Activated CD4-positive, CD25-positive, alpha-beta regulatory T cell treated with anti-CD3 and anti-CD28 coated beads, Interleukin-2, amount 50 U/mL, for 72 hours (primary cell): Measurements from ENCODE around the gene PSME1.

ENCODE experiments used
- DNase-seq: peaks from one replicate; pipeline ENCODE4 v3.0.0; 2021

Gene PSME1

GRCh38 chr14:24177891-24178290, 41.9 kb downstream of the PSME1 start:
- no peak for DNase-seq

DNA sequence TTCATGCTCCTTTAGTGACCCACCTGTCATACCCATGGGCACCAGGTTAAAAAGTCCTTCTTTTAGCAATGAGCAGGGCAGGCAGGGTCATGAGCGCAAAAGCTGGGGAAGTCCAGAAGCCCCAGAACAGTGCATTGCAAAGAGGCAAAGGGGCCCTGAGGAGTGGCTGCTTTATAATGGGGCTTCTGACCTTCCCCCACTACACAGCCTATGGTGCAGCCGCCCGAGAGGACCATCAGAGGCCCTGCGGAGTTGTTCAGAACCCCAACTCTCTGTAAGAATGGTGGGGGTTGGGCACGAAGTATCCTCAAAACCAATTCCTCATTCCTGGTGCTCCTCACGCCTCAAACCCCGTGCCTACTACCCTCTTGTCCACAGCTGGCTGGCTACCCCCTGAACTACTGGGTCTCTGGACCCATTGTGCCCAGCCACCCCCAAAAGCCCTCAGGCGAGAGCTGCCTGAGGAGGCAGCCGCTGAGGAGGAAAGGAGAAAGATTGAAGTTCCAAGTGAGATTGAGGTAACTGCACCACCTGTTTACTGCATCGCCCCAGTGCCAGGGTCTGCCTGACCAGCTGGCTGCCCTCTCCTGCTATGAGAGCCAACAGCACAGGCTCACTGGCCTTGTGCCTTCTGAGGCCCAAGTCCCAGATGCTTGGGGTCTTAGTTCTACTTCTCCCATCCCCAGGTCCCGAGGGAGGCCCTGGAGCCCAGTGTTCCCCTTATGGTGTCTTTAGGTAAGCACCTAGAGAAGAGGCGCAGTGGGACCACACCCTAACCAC, 42.6 kb downstream of the PSME1 start:
- no peak for DNase-seq

DNA sequence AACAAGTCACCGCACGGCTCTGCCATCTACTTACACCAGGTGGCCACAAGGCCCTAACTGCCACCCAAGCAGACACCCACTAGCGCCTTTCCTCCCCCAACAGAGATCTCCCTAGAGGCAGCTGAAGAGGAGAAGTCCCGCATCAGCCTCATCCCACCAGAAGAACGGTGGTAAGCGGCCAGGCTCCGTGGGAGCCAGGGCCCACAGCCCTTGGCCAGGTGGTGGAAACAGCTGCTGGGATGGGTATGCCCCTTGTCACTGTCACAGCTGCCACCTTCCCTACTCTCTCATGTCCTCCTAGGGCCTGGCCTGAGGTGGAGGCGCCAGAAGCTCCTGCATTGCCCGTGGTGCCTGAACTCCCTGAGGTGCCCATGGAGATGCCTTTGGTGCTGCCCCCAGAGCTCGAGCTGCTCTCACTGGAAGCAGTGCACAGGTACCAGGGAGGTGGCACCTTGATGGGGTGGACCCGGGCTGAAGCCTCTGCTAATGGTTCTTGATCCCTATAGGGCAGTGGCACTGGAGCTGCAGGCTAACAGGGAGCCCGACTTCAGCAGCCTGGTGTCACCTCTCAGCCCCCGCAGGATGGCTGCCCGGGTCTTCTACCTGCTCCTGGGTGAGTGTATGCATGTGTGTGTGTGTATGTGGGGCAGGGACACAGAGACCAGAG, 43.4 kb downstream of the PSME1 start:
- DNase-seq: no peak

DNA sequence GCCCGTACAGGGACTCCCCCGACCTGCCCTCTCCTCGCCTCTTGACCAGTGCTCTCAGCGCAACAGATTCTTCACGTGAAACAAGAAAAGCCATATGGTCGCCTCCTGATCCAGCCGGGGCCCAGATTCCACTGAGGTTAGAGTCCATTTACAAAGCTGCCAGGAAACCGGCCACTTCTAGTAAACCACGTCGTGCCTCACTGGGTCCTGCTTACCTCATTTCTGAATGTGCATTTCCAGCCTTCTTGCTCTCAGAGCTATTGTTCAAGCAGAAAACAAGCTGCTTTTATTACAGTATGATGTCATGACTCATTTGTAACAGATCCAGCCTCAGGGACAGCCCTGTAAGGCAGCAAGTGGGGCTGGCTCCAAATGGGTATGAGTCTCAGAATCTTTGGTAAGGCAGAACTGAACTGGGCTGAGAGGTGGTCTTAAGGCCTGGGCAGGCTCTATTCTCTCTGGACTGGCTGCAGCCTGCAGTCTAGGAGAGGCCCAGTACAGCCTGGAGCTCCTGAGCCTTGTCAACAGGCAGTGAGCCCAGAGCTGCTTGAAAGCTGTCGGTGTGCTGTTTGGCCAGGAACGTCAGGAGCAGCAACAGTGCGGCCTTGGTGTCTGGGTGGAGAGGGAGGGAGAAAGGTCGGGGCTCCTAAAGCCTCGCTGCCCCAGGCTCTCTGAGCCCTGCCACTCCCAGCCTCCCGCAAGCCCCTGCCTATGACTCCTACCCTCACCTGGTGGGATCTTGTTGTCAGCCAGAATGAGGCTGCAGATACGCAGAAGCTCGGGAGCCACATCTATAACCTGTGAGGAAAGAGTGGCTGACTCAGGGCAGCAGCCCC, 44.2 kb downstream of the PSME1 start:
- DNase-seq: no peak

DNA sequence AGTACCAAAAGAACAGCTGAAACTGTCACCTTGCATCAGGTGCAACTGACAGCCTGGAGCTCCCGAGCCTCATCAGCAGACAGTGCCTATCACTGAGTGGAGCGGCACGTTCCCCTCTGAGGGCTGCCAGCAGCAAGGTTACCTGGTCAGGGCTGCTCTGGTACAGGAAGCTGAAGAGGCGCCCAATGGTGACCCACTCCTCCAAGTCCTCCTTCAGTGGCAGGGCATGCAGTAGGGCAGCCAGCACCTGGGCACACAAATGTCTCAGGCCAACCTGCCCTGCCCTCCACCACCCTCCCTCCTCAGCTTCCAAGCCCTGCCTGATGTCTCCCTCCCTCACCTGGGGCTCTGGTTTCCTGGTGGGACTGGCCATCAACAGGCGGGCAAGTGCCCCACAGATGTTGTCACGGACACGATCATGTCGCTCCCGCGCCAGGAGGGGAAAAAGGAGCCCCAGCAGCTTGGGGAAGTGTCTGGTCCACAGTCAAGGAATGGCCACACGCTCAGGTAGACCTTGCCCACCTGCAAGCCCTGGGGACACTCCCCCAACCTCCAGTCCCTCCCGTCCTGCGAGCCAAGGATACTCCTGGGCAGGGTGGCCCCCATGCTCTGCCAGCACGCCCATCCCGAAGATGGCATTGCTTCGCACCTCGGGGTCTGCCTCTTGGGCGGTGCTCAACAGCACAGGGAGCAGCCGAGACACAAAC, 45.5 kb downstream of the PSME1 start:
- no peak for DNase-seq

- no peak for DNase-seq
Observed at GRCh38 chr14:24182110-24182882, 46.3 kb downstream of the PSME1 start.

DNA sequence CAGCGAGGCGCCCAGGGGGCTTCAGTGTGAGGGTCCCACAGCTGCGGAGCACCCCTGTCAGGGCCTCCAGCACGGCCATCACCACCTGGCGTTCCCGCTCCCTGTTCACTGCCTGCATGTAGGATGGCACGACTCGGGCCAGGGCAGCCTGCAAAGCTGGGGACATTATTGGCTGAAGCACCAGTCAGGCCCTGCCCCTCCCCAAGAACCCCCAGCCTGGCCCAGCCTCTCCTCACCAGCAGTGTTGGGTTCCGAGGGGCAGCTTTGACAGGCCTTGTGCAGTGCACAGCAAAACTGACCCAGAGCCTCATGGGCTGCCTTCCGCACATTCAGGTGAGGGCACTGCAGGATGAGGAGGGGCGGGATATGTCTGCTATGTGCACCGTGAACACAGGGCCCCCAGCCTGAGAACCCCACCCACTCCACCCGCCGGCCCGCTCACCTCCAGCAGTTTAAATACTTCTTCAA, 47.1 kb downstream of the PSME1 start:
- DNase-seq: no peak

DNA sequence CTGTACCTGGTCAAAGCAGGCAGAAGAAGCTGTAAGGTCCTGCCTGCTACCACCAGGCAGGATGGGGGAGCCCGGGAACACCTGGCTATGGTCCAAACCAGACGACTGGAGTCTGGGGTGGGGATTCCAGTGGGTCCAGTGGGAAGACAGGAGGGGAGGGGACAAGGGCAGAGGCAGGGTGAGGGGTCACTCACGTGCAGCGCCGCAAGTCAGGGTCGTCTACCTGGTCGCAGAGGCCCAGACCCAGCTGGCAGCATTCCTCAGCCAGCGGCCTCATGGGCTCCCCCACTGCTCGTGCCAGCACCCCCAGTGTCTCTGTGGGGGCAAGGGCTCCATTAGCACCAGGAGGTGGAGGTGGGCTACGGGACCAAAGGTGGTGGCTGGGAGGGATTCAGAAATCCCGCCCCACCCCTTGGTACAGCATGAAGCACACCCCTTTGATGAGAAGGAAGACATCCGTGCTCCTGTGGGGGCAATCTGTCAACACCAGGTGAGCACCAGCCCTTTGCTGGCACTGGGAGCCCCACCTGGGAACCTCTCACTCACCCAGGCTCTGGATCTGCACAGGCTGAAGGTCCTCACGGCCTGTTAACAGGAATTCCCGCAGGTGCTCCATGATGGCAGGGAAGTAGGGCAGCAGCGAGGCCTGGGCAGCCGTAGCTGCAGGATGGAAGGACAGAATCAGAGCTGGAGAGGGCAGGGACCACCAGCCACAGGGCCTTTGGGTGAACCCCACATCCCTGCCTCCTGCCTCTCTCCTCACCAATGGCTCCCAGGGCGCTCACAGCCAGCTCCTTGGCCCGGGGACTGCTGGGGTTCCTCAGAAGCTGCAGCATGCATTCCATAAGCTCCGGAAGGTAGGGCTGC, 48.3 kb downstream of the PSME1 start:
- DNase-seq: no peak

GRCh38 chr14:24185026-24185425, 49.0 kb downstream of the PSME1 start:
- DNase-seq: no peak

DNA sequence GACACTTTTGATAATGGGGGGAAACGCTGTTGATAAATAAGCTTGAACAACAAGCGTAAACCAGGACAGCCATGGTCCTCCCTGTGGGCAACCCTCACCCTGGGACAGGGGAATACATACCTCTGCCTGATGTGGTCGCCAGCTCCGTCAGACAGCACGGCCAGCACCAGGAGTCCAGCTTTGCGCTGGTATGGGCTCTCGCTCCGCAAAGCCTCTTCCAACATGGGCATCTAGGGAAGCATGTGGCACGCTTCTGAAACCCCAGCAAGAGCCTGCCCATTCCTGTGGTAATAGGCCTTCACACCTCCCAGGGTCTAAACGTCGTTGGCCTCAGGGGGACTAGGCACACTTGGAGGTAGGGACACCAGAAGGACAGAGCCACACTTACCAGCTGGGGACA, 49.7 kb downstream of the PSME1 start:
- no peak for DNase-seq

- no peak for DNase-seq
Observed at GRCh38 chr14:24186831-24187538, 51.0 kb downstream of the PSME1 start.

GRCh38 chr14:24187539-24187915, 51.5 kb downstream of the PSME1 start:
- no peak for DNase-seq
